Neural cell (in vitro differentiated cells): ENCODE results near the gene TOP1. TPM values are rescaled to one million over a fixed set of nuclear protein-coding genes. Genes with fewer than 3 reads are reported as not detected.

Source experiments
- H2AFZ ChIP-seq: fragments of 200-600, 300-800 bp; sonication (generic), shearing (Covaris generic); 2 replicates; pipeline ENCODE4 v1.6.0; 2014; ENCODE audit warnings: low read depth, mild to moderate bottlenecking, antibody characterized with exemption, low read length, moderate library complexity
- H3F3A ChIP-seq: fragments of 200-600 bp; shearing (Covaris generic); 2 replicates; pipeline ENCODE4 v1.6.1; 2016; ENCODE audit warnings: mild to moderate bottlenecking, moderate library complexity, mixed read lengths, antibody characterized with exemption, low read length; ENCODE audit not compliant: insufficient read depth, poor library complexity, severe bottlenecking
- H3K27ac ChIP-seq: fragments of 200-600, 300-800 bp; sonication (generic), shearing (Covaris generic); 2 replicates; pipeline ENCODE4 v1.5.1; 2014; ENCODE audit warnings: mild to moderate bottlenecking, low read length, moderate library complexity
- H3K27me3 ChIP-seq: fragments of 300-800, 200-600 bp; sonication (generic), shearing (Covaris generic); 2 replicates; pipeline ENCODE4 v1.6.0; 2014; ENCODE audit warnings: mild to moderate bottlenecking, low read depth, low read length, moderate library complexity; ENCODE audit not compliant: insufficient read depth
- H3K36me3 ChIP-seq: fragments of 300-800, 200-600 bp; sonication (generic), shearing (Covaris generic); 2 replicates; pipeline ENCODE4 v1.5.1; 2014; ENCODE audit warnings: mild to moderate bottlenecking, antibody characterized with exemption, low read length, moderate library complexity; ENCODE audit not compliant: insufficient read depth
- H3K4me2 ChIP-seq: fragments of 300-800, 200-600 bp; sonication (generic), shearing (Covaris generic); 2 replicates; pipeline ENCODE4 v1.6.0; 2014; ENCODE audit warnings: mild to moderate bottlenecking, low read length
- H3K4me3 ChIP-seq: fragments of 300-800, 200-600 bp; sonication (generic), shearing (Covaris generic); 2 replicates; pipeline ENCODE4 v1.5.1; 2014; ENCODE audit warnings: mild to moderate bottlenecking, low read length, moderate library complexity
- H3K79me2 ChIP-seq: fragments of 200-600 bp; shearing (Covaris generic); replicated peaks from 2 replicates; pipeline ENCODE4 v1.6.0; 2014; ENCODE audit warnings: mild to moderate bottlenecking, low read length, moderate library complexity; ENCODE audit not compliant: insufficient read depth
- H3K9ac ChIP-seq: fragments of 300-800, 200-600 bp; sonication (generic), shearing (Covaris generic); 2 replicates; pipeline ENCODE4 v1.6.1; 2016; ENCODE audit warnings: mild to moderate bottlenecking, low read length, mixed read lengths
- H3K9me2 ChIP-seq: fragments of 200-600 bp; shearing (Covaris generic); 2 replicates; pipeline ENCODE4 v1.6.1; 2016; ENCODE audit warnings: mild to moderate bottlenecking, low read length, mixed read lengths; ENCODE audit not compliant: insufficient read depth
- H3K9me3 ChIP-seq: fragments of 200-600, 300-800 bp; sonication (generic), shearing (Covaris generic); 2 replicates; pipeline ENCODE4 v1.6.1; 2016; ENCODE audit warnings: mild to moderate bottlenecking, mixed run types, low read length, moderate library complexity, mixed read lengths
- H4K20me1 ChIP-seq: fragments of 200-600 bp; shearing (Covaris generic); 2 replicates; pipeline ENCODE4 v1.6.1; 2016; ENCODE audit warnings: mild to moderate bottlenecking, mixed run types; ENCODE audit not compliant: insufficient read depth
- EZH2 ChIP-seq: fragments of 200-600, 300-800 bp; shearing (Covaris generic), sonication (generic); IDR thresholded peaks from 2 replicates; pipeline ENCODE4 v1.6.1; 2014; ENCODE audit warnings: antibody characterized with exemption, low read length, borderline replicate concordance, mild to moderate bottlenecking; ENCODE audit not compliant: insufficient read depth, poor library complexity, severe bottlenecking
- MXI1 ChIP-seq: fragments of 450-650 bp; conservative IDR thresholded peaks from 2 replicates; pipeline ENCODE4 v1.6.1; 2014; ENCODE audit warnings: antibody characterized with exemption, mild to moderate bottlenecking; ENCODE audit not compliant: poor library complexity, severe bottlenecking
- POLR2AphosphoS5 ChIP-seq: IDR thresholded peaks from 2 replicates; pipeline ENCODE4 v1.6.1; 2012
- RAD21 ChIP-seq: fragments of 450-650 bp; conservative IDR thresholded peaks from 2 replicates; pipeline ENCODE4 v1.6.1; 2014; ENCODE audit warnings: antibody characterized with exemption, mild to moderate bottlenecking, moderate library complexity
- REST ChIP-seq: IDR thresholded peaks from 2 replicates; pipeline ENCODE4 v1.6.1; 2012; ENCODE audit warnings: borderline replicate concordance
- SMC3 ChIP-seq: fragments of 450-650 bp; conservative IDR thresholded peaks from 2 replicates; pipeline ENCODE4 v1.6.1; 2014; ENCODE audit warnings: antibody characterized with exemption, mild to moderate bottlenecking, moderate library complexity; ENCODE audit not compliant: poor library complexity
- TAF1 ChIP-seq: IDR thresholded peaks from 2 replicates; pipeline ENCODE4 v1.6.1; 2012; ENCODE audit warnings: low read depth
- polyA plus RNA-seq: library from polyadenylated mRNA; depleted of rRNA; stranded (reverse); fragments of >200 nt; gene quantifications from 2 replicates; pipeline ENCODE4 v1.2.3, GENCODE V29; 2014

The TOP1 gene
- polyA plus RNA-seq, 1 donor from 2014 or later: 33.2 TPM

GRCh38 chr20:41170386-41171105 lies 141.9 kb downstream of the TOP1 start:
- Histone ChIP-seq H3K27me3 (no peaks in the 10 kb centered on the region), H3K9me3 (no peaks in the 10 kb centered on the region), H2AFZ (no peak overlapping the region), H3K27ac (no peak overlapping the region), H3K36me3 (peaks cover 5% of the 10 kb centered on the region), H3K79me2 (no peaks in the 10 kb centered on the region), H3K9me2 (no peaks in the 10 kb centered on the region), H4K20me1 (no peaks in the 10 kb centered on the region), H3F3A (no peaks in the 10 kb centered on the region), H3K9ac (no peak overlapping the region), H3K4me3 (no peak overlapping the region), H3K4me2 (no peak overlapping the region)
- TF ChIP-seq RAD21: no peak
- TF ChIP-seq TAF1: no peak
- no peak for TF ChIP-seq EZH2

GRCh38 chr20:41171736-41172295 lies 143.2 kb downstream of the TOP1 start:
- no peak overlapping the region for H3K27ac ChIP-seq
- H3K27me3 ChIP-seq: no peaks in the 10 kb centered on the region
- no peaks in the 10 kb centered on the region for H3K9me2 ChIP-seq
- no peak overlapping the region for H3K4me2 ChIP-seq
- no peak overlapping the region for H3K4me3 ChIP-seq
- H4K20me1 ChIP-seq: no peaks in the 10 kb centered on the region
- peaks cover 5% of the 10 kb centered on the region for H3K36me3 ChIP-seq
- H3K79me2 ChIP-seq: no peaks in the 10 kb centered on the region
- H3K9ac ChIP-seq: no peak overlapping the region
- no peaks in the 10 kb centered on the region for H3K9me3 ChIP-seq
- TF ChIP-seq SMC3 (no peak), MXI1 (no peak), POLR2AphosphoS5 (no peak), TAF1 (no peak), EZH2 (no peak), REST (no peak)
- H3F3A ChIP-seq: no peaks in the 10 kb centered on the region
- H2AFZ ChIP-seq: no peak overlapping the region

- no peak overlapping the region for H3K27ac ChIP-seq
Measured at GRCh38 chr20:41172296-41173140, 143.9 kb downstream of the TOP1 start.

More at GRCh38 chr20:41172296-41173140, 143.9 kb downstream of the TOP1 start:
- Histone ChIP-seq H3K27me3 (no peaks in the 10 kb centered on the region), H3K9me2 (no peaks in the 10 kb centered on the region), H3F3A (no peaks in the 10 kb centered on the region), H3K9me3 (no peaks in the 10 kb centered on the region), H3K79me2 (no peaks in the 10 kb centered on the region), H3K4me2 (no peak overlapping the region), H3K9ac (no peak overlapping the region), H4K20me1 (no peaks in the 10 kb centered on the region), H3K36me3 (no peaks in the 10 kb centered on the region), H3K4me3 (no peak overlapping the region), H2AFZ (no peak overlapping the region)
- TF ChIP-seq POLR2AphosphoS5: peak; percentile 7
- no peak for TF ChIP-seq MXI1
